GM23338 (cell line): ENCODE measurements around the gene SLFN5. TPM values are rescaled to one million over a fixed set of nuclear protein-coding genes. Genes with fewer than 3 reads are reported as not detected.

Experiments
- CREB1 ChIP-seq: fragments of 250-450 bp; sonication (Bioruptor Pico); IDR thresholded peaks from 2 replicates; pipeline ENCODE4 v1.5.0; 2020; ENCODE audit warnings: low read depth, mild to moderate bottlenecking, moderate library complexity
- ETS1 ChIP-seq: IDR thresholded peaks from 2 replicates; pipeline ENCODE4 v1.6.1; 2016; ENCODE audit warnings: antibody characterized with exemption
- EZH2 ChIP-seq: fragments of 200-600 bp; sonication (generic); IDR thresholded peaks from one replicate; pipeline ENCODE4 v1.8.0; 2017; ENCODE audit warnings: antibody characterized with exemption, mild to moderate bottlenecking, low read depth; ENCODE audit not compliant: unreplicated experiment
- JUNB ChIP-seq: IDR thresholded peaks from one replicate; pipeline ENCODE4 v1.6.1; 2016; ENCODE audit warnings: antibody characterized with exemption; ENCODE audit not compliant: unreplicated experiment
- REST ChIP-seq: IDR thresholded peaks from one replicate; pipeline ENCODE4 v1.6.1; 2018; ENCODE audit warnings: antibody characterized with exemption; ENCODE audit not compliant: unreplicated experiment
- ZNF462 ChIP-seq: fragments of 250-450 bp; sonication (Bioruptor Pico); IDR thresholded peaks from 2 replicates; pipeline ENCODE4 v1.5.0; 2020; ENCODE audit warnings: mild to moderate bottlenecking, moderate library complexity
- polyA plus RNA-seq: library from polyadenylated mRNA; unstranded; fragments of >200 nt; fragmentation: Nextera tagmentation; extraction: Ambion mirVana; gene quantifications from 2 replicates; pipeline ENCODE4 v1.2.1, GENCODE V29; 2016
- total RNA-seq: library from RNA; depleted of rRNA; stranded (reverse); fragments of >200 nt; shearing (Covaris generic); gene quantifications from 2 replicates; pipeline ENCODE4 v1.2.3, GENCODE V29; 2014

SLFN5 gene
- total and polyA plus RNA-seq, 2 experiments from 2014 or later: 1.4 to 6.4 TPM

GRCh38 chr17:35293151-35293847 is 50.4 kb downstream of the SLFN5 start (continued):
- no peak for TF ChIP-seq ZNF462 (CRISPR knock-in tag)
- TF ChIP-seq REST: no peak
- TF ChIP-seq CREB1 (CRISPR knock-in tag): no peak
- TF ChIP-seq JUNB: no peak
- TF ChIP-seq EZH2: no peak
- TF ChIP-seq ETS1: no peak
